ENCODE measurements around the gene GRK2.
"Not testable (repeated sequence)": the region's sequence is repeated elsewhere in the genome, so short reads cannot be mapped to it uniquely, and the experiment has no call there.

GRK2 gene

GRCh38 chr11:67316882-67317204 is 50.6 kb downstream of the GRK2 start:
- no peak for FAIRE-seq

DNA sequence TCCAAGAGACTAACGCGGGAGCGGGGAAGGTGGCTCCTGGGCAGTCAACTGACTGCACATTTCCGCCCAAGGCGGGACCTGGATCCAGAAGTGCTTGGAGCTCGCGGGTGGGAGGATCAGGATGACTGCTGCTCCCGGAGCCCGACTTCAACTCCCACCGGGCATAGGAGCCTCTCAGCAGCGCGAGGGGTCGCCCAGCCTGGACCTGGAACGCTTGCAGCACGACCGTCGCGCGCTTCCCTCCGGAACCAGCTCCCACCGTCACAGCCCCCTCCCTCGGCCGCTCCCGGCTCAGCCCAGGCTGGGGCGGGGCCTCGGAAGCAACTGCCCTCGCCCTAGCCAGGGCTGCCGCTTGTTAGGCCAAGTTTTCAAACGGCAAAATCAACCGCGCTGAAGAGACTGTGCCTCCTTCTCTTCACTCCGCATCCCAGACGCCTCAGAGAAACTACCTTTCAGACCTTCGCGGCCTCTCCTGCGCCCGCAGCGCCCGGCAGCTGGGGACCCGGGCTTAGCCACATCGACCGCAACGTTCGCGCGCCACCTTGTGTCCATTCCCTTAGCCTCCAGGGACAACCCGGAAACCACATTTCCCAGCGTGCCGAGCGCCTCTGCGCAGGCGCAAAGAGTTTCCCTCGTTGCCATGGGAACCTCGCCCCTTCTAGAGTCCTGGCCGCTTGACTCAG is 51.1 kb downstream of the GRK2 start:
- FAIRE-seq, result no peak

DNA sequence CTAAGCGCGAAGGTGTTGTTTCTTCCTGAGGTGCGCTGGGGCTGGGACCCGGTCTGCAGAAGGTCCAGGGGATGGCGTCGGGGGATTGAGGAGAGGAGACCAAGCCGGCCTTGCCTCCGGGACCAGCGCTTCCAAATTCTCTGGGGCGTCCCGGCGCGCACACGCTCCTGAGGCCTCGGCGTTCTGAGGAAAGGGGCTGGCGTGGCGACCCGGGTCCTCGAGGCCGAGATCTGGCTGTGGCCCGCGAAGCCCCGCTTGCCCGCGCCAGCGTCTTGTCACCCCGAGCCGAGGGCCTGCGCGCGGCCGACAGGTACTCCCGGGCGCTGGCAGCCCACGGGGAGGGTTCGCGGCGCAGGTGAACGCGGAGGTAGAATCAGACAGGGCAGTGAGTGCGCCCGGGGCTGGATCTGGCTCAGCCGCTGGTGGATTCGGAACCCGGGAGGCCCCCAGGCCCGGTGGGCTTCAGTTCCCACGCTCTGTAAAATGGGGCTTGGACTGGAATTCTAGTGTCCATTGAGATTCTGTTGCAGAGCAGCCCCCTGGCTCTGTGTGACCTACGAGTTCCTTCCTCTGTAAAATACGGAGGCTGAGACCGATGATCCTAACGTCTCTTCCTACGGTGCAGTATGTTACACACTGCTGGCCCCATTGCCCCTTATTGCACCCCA is 51.7 kb downstream of the GRK2 start:
- no peak for FAIRE-seq

GRCh38 chr11:67318876-67319275 is 52.6 kb downstream of the GRK2 start:
- FAIRE-seq, result not testable (repeated sequence)

DNA sequence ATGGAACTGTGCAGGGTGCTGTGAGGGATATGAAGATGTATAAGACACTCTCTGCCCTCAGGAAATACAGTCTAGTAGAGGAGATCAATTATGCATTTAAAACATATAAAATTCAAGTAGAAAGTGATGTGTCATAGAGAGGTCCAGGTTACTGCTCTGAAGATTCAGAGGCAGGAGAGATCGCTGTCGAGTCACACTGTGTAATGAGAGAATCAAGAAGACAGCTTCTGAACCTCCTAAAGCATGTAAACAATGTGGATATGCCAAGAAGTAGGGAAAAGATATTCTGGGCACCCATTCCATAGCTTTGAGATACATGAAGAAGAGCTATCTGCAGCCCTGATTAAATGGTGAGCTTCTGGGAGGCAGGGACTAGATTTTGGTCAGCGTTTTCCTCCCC is 53.7 kb downstream of the GRK2 start:
- no peak for FAIRE-seq

DNA sequence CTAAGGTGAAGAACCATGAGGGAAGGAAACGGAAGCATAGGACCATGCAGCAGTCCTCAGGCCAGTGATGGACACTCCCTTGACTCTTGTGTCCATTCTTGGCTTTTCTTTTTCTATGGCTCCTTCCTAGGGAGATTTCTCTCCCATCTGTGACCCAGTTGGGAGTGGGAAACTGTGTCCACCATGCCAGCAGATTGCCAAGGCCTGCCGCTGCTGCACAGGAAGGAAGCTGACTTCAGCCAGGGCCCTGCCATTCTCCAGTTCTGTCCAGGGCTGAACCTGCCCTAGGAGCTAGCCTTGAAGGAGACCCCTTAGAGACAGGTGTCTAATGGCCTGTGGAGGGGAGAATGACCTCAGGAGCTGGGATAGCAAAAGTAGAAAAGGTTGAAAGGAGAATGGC is 54.4 kb downstream of the GRK2 start:
- no peak for FAIRE-seq

- FAIRE-seq, result no peak
Measured at GRCh38 chr11:67321313-67321871, 55.1 kb downstream of the GRK2 start.

DNA sequence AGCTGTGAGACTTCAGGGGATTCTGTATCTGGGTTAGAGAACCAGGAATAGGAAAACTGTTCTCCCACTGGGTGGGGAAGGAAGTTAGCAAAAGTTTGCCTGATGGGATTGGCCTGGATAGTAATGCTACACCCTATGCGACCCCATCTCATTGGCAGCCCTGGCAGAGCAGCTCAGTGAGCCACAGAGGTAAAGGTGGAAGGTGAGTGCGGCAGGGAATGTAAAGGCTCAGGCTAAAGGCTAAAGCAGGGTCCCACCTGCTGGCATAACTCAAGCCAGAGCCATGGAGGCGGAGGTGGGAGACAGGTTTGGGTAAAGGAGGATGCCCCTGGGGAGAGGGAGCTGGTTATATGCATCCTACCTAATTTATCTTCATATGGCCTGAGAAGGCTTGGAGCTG is 55.8 kb downstream of the GRK2 start:
- FAIRE-seq, result no peak

DNA sequence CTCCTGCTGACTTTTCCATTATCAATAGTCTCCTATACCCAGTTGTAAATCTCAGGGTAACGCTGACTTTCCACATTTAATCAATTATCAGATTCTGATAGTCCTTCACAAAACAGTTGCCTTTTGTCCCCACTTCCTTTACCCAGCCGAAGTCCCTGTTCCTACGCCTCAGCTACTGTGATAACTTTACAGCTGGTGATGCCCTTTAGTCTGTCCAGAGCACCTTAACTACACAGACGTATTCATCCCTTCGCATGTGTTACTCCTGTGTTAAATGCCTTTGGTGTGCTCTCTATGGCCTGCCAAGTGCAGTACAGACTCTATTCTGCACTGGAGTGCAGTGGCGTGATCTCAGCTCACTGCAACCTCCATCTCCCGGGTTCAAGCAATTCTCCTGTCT is 57.3 kb downstream of the GRK2 start:
- FAIRE-seq, result no peak

- no peak for FAIRE-seq
Measured at GRCh38 chr11:67332081-67332691, 65.9 kb downstream of the GRK2 start.
